Cardiac fibroblast (primary cell): Measurements from ENCODE around the gene SHC3.
A peak's percentile ranks its signal among the peaks of the same experiment; 100 is the strongest.

Source experiments
- DNase-seq, 2 donors: peaks; one replicate each; pipeline versions ENCODE4 v3.0.0 to v3.0.0-alpha.2; 2010; ENCODE audit warnings: low read depth in 2 of 2
- H3K4me3 ChIP-seq, 2 donors: replicated peaks in 1 of 2; 1 replicate in 1 of 2; 2 replicates in 1 of 2; pipeline ENCODE4 v1.5.1; 2011; ENCODE audit warnings: low read depth in 2 of 2, low read length in 2 of 2, mild to moderate bottlenecking in 2 of 2, moderate library complexity in 1 of 2
- TF ChIP-seq, protein P1 (sequence below): IDR thresholded peaks from one replicate; pipeline ENCODE4 v1.5.1; 2011; ENCODE audit warnings: low read depth, mild to moderate bottlenecking, low read length, inconsistent platforms

SHC3 gene

GRCh38 chr9:89116805-89117192 is 61.8 kb downstream of the SHC3 start:
- no peak for DNase-seq
- no peak overlapping the region for H3K4me3 ChIP-seq
- TF ChIP-seq, protein P1, sequence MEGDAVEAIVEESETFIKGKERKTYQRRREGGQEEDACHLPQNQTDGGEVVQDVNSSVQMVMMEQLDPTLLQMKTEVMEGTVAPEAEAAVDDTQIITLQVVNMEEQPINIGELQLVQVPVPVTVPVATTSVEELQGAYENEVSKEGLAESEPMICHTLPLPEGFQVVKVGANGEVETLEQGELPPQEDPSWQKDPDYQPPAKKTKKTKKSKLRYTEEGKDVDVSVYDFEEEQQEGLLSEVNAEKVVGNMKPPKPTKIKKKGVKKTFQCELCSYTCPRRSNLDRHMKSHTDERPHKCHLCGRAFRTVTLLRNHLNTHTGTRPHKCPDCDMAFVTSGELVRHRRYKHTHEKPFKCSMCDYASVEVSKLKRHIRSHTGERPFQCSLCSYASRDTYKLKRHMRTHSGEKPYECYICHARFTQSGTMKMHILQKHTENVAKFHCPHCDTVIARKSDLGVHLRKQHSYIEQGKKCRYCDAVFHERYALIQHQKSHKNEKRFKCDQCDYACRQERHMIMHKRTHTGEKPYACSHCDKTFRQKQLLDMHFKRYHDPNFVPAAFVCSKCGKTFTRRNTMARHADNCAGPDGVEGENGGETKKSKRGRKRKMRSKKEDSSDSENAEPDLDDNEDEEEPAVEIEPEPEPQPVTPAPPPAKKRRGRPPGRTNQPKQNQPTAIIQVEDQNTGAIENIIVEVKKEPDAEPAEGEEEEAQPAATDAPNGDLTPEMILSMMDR: no peak

- DNase-seq: peak; percentile 72 to 97
- TF ChIP-seq, protein P1: no peak
- no peak overlapping the region for H3K4me3 ChIP-seq
Observed at GRCh38 chr9:89116064-89116804, 62.4 kb downstream of the SHC3 start.

DNA sequence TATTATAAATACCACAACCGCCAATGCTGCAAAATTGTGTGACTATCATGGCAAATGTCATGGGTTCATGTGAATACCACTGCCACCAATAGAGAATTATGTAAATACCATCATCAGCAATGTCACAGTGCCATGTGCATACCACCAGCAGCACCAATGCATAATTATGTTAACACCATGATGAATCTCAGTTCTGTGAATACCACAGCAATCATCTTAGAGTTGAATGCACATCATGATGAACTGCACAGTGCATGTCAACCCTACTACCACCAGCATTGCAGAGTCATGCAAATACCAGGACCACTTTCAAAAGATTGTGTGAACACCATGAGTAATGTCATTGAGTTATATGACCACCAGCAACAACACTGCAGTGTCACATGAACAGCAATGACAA is 63.2 kb downstream of the SHC3 start:
- DNase-seq: no peak
- TF ChIP-seq, protein P1: no peak
- no peak overlapping the region for H3K4me3 ChIP-seq

DNA sequence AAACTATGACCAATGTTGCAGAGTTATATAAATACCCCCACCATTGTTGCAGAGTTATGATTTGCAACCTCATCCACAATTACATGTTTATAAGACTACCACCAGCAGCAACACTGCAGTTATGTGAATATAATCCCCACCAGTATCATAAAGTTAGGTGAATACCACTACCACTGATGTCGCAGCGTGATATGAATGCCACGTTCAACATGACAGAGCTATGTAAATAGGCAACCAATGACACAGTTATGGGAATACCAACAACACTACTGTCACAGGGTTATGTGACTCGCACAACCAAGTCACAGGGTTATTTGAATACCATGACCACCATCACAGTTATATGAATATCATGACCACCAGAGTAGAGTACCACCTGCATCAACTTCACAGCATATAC is 63.9 kb downstream of the SHC3 start:
- TF ChIP-seq, protein P1: no peak
- H3K4me3 ChIP-seq: no peak overlapping the region
- DNase-seq: no peak

- DNase-seq: no peak
- TF ChIP-seq, protein P1: no peak
- no peak overlapping the region for H3K4me3 ChIP-seq
Observed at GRCh38 chr9:89113851-89114250, 64.8 kb downstream of the SHC3 start.

DNA sequence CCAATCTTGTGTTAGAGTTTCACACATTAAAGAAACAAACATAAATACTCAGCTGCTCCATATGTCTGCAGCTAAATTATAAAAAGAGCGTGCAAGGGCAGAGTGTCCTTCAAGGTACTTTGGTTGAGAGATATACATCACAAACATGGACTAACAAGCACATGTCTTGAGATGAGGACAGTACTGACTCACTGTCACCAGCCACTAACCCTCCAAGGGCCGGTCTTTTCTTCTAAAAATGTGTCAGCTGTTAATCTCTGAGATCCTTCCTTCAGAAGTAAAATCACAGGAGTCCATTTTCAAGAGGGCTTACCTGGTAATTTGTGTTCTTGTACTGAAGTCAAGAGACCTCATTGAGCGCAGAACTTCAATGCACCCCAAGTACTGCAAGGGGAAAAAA is 66.4 kb downstream of the SHC3 start:
- H3K4me3 ChIP-seq: no peak overlapping the region
- TF ChIP-seq, protein P1: no peak

GRCh38 chr9:89109666-89110065 is 69.0 kb downstream of the SHC3 start:
- peak in 1 of 2 donors; percentile 42 for DNase-seq
- TF ChIP-seq, protein P1: no peak
- no peak overlapping the region for H3K4me3 ChIP-seq

More for the DNA sequence above, 66.4 kb downstream of the SHC3 start:
- no peak for DNase-seq
